Spleen (tissue), 7 donors: ENCODE results near the gene FKBP2.

Experiments
- POLR2A ChIP-seq, 3 donors: fragments of 450-650 bp; IDR thresholded peaks; one replicate each; pipeline ENCODE4 v1.5.1; 2017; ENCODE audit warnings: antibody characterized with exemption in 3 of 3, mild to moderate bottlenecking in 1 of 3
- TF ChIP-seq, protein P1 (sequence below), 11 experiments: fragments of 200-600 bp in 7 of 11; fragments of 450-650 bp in 4 of 11; sonication (generic) in 4 of 11; IDR thresholded peaks in 8 of 11; conservative IDR thresholded peaks in 3 of 11; 1 replicate in 7 of 11; 2 replicates in 4 of 11; pipeline versions ENCODE4 v1.4.0 to v1.8.0; 2016 to 2021; ENCODE audit warnings: antibody characterized with exemption in 11 of 11, inconsistent platforms in 4 of 11, mild to moderate bottlenecking in 1 of 11
- donor health status: DM: no; HTN: no; CAD: no; lungs with moderate emphysema.
- donor health status: DM: no; HTN: no; CAD: no.
- donor health status: DM: no; HTN: no; CAD: no.

DNA sequence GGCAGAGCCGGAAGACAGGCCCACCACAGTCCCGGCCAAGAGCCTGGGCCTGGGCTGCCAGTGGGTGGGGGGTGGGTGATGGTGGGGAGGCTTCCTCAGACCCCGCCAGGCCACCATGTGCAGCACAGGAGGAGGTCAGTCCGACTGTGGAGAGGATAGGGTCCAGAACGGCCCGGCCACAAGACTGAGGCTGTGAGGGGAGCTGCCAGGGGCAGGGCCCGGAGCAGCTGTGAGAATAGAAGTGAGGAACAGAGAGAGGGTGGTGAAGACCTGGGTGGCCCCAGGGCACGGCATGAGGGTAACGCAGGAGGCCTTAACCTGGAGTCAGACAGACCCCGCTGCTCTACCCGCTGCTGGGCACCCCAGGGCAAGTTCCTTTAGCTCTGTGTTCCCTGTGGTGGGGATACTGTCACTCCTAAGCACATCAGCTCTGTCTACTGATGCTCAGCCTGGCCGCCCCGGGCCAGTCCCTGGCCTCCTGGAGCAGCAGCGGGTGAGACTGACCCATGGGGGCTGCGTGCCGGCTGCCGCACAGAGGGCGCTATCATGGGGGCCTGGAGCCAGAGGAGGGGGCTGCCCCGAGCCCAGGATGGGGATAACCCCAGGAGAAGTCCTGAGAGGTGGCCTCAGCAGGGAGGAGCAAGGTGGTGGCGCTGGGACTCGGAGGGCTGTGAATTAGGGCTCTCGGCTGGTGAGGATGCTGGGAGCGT lies 32.7 kb upstream of the FKBP2 start:
- TF ChIP-seq POLR2A (IDR thresholded peaks at IDR 0.05), result no peak
- TF ChIP-seq, protein P1, sequence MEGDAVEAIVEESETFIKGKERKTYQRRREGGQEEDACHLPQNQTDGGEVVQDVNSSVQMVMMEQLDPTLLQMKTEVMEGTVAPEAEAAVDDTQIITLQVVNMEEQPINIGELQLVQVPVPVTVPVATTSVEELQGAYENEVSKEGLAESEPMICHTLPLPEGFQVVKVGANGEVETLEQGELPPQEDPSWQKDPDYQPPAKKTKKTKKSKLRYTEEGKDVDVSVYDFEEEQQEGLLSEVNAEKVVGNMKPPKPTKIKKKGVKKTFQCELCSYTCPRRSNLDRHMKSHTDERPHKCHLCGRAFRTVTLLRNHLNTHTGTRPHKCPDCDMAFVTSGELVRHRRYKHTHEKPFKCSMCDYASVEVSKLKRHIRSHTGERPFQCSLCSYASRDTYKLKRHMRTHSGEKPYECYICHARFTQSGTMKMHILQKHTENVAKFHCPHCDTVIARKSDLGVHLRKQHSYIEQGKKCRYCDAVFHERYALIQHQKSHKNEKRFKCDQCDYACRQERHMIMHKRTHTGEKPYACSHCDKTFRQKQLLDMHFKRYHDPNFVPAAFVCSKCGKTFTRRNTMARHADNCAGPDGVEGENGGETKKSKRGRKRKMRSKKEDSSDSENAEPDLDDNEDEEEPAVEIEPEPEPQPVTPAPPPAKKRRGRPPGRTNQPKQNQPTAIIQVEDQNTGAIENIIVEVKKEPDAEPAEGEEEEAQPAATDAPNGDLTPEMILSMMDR (IDR thresholded peaks at IDR 0.05 in 8 of 11, conservative IDR thresholded peaks at IDR 0.05 in 3 of 11), result no peak
